HG03460 (cell line): ENCODE measurements around the gene PTPRO.
"Not testable (repeated sequence)": the region's sequence is repeated elsewhere in the genome, so short reads cannot be mapped to it uniquely, and the experiment has no call there.

Experiments used
- ATAC-seq: cut with Tn5 transposase; IDR thresholded peaks from one replicate; pipeline ENCODE4 v1.9.1; 2021; ENCODE audit not compliant: unreplicated experiment

PTPRO gene

DNA sequence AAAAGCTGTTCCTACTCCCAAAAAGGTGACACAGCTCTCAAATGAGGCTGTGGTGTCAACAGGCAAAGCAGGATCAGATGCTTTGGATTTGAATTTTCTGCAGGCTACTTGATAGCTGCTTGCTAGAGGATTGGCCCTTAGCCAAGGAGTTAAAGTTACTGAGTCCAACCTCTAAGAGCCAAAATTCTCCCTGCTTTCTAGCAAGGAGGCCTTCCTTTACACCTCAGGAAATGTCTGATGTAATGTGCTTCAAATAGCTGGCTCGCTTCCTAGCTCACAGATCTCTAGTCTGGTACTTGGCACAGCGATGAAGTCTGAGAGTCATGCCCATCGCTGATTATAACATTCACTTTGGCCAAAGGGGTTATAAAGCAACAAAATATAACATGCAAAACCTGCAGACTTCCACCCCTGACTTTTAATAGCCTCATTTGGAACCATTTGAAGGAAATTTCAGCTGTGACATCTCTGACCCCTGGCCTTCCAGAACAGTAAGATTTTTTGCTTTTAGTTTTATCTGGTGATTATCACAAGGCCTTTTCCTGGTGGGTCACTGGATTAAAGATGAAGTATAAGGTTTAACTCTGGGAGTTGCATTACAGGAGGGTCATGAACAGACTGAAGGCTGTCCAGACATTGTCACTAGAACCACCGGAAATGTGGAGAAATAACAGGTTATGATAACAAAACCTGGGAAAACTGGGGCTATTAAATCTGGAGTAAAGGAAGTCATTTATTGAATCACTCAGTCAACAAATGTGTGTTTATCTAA, 277.1 kb downstream of the PTPRO start:
- no peak for ATAC-seq

DNA sequence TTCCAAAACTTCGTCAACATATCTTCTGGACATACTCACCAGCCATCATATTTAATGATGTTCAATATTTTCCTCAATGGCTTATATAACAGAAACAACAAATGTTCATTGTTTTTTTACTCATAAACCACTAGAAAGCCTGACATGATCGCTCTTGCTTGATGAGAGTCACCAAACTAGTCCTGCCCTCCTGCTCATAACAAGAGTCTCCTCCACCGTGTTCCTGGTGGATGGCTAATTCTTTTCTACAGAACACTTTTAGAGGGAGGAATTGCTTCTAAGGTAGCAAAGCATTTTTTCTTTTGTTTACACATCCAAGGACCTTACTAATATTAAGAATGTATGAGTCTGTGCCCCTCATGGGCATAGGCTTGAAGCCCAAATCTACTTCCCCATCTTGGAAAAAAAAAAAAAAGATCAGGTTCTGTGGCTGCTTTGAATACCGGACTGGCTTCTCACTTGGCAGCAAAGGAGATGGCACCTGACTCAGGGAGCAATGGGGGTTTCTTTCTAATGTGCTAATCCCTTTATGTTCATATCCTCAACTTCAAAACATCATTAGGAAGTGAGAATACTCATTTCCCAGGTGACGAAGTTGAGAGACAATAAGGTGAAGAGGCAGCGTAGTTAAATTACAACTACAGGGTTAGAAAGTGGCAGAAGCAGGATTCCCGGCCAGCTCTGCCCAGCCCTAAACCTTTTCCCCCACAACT, 278.1 kb downstream of the PTPRO start:
- ATAC-seq: no peak

- ATAC-seq: no peak
Measured at GRCh38 chr12:15601210-15601800, 279.0 kb downstream of the PTPRO start.

- no peak for ATAC-seq
Measured at GRCh38 chr12:15602051-15602672, 279.9 kb downstream of the PTPRO start.

GRCh38 chr12:15603474-15604085, 281.3 kb downstream of the PTPRO start:
- no peak for ATAC-seq

DNA sequence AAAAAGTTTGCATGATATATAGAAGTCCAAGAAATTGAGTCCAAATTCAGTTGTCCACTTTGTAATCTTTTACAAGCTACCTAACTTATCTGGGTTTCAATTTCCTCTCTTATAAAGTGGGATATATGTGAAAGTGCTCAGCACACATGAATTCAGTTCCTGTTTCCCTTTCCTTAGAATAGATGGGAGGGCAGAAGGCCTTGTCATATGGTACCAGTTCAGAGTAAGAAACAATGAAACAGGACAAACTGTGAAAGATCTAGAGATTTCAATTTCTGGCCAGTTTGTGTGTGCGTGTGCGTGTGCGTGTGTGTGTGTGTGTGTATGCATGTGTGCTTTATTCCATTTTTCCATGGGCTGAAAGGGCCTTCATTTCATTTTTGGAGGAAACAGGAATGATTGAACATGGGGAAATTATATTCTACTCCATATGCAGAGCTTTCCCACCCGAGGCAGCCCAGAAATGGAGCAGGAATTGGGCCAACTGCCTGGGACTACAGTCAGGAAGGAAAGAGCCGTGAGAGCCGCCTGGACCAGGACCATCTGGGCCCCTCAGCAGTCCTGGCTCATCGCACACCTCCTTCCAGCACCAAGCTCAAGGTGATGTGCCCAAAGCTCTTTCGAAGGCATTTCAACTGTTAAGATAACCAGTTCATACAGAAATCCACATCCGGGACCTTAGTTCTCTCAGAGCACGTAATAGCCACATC, 283.7 kb downstream of the PTPRO start:
- ATAC-seq: no peak

DNA sequence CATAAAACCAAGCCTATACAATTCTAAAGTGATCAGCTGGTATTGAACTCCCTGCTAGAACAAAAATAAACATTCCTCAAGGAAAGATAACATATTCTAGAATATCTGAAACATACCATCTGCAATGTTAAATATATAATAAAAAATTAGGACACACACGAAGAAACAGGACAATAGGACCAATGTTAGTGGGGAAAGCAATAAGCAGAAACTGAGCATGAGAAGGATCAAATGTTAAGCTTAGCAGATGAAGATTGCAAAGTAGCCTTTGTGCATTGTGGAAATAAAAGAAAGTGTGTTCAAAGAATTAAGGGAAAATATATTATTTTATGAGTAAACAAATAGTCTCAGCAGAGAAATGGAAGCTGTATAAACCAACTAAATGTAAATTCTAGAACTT, 286.1 kb downstream of the PTPRO start:
- no peak for ATAC-seq

DNA sequence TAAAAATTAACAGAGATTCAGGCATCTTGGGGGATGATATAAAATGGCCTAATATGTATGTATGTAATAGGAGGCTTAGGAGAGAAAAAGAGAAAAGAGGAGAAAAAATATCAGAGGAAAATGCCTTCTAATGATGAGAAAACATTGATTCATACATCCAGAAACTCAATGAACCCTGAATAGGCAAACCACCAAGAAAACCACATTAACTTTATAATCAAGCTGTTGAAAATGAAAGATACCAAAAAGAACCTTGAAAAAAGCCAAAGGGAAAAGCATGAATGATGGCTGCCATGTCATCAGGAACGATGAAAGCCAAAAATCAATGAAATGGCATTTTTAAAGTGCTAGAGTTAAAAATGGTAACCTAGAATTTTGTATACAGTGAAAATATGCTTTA, 286.6 kb downstream of the PTPRO start:
- ATAC-seq: no peak

DNA sequence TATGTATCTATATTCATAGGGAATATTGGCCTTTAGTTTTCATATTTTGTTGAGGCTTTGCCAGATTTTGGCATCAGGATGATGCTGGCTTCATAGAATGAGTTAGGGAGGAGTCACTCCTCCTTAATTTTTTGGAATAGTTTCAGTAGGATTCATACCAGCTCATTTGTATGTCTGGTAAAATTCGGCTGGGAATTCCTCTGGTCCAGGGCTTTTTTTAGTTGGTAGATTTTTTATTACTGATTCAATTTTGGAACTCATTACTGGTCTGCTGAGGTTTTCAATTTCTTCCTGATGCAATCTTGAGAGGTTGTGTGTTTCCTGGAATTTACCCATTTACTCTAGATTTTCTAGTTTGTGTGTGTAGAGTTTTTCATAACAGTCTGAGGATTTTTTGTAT, 291.7 kb downstream of the PTPRO start:
- ATAC-seq: no peak

DNA sequence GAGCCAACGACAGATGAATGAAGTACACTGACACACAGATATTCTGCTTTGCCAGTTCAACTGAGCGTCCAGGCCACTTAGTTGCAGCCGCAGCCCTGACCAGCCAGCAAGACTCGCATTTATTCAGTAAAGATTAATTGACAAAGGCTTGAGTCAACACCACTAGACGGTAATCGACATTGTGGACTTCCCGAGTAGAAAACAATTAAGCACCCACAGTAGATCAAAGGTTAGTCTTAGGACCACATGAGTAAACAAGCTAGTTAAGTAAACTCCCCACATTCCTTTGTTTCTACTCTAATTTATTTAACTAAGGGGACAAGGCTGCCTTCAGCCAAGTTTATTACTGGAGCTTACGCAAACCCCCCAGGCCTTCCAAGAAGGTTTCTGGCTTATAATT, 294.2 kb downstream of the PTPRO start:
- not testable (repeated sequence) for ATAC-seq

GRCh38 chr12:15620741-15621539, 298.6 kb downstream of the PTPRO start:
- no peak for ATAC-seq

DNA sequence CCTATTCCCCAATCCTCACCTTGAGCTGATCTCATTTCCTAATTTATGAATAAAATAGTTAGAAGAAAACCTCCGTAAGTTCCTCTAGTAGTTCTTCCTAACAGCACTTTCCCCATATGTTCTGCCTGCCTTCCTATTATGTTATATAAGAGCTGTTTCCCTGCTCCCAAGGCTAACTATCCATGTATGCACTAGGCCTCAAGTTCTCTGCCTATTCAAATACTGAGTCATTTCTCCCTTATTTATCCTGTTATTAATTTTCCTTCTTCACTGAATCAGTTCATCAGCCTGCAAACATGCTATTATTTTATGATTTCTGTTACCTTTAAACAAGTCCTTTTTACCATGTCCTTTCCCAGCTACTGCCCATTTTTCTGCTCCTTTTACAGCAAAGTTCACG, 302.8 kb downstream of the PTPRO start:
- ATAC-seq: no peak

DNA sequence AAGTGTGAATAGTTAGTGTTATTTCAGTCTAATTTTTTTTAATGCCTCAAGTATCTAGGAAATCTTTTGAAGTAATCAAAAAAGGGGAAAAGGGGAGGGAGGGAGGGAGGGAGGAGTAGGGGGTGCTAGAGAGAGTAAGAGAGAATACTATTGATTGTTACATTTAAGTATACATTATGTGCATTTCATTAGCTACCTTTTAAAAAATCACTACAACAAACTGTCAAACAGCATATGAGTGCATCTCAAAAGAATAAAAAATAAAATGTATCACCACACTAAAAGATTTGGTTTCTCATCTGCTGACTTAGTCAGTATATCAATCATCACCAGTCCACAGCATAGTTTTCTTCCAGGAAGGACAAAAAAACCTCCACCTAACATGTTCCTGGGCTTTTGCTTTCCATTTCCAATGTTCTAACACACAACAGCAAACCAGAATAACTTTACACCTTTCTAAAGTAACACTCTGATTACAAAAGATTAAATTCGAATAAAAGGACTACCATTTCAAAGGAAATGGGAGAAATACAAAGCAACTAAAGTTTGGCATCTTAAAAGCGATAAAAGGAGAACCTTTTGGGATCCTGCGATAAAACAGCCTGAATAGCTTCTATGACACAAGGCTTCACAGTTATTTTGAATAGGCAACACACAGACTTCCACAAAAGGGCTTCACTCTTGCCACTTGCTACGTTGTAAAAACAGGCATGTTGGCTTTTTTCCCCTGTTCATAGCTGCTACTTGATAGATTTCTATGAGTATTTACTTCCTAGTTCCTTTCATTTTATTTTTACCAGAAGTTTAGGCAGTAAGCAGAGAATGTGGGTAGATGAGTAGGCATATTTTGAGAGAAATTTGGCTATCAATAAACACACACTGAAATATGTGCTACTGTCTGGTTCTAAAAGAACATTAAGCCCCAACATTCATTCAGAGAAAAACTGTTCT, 306.0 kb downstream of the PTPRO start:
- ATAC-seq: no peak

- no peak for ATAC-seq
Measured at GRCh38 chr12:15629108-15629507, 306.8 kb downstream of the PTPRO start.

DNA sequence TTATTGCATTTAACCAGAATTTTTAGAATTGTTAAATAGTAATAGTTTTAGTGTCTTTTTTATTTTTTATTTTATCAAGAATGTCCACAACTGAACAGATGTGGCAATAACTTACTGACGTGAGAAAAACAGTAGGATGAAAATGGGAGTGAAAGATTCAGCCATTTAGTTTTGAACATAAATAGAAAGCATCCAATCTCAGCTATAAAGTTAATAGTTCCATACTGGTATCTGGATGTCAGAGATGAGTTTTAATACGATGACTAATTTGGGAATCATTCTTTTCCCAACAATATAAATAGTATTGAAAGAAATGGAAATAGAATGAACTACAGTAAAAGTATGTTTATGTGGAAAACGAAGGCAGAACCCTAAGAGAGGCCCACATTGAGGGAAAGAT, 307.5 kb downstream of the PTPRO start:
- ATAC-seq: no peak

GRCh38 chr12:15631007-15631715, 308.9 kb downstream of the PTPRO start:
- no peak for ATAC-seq

DNA sequence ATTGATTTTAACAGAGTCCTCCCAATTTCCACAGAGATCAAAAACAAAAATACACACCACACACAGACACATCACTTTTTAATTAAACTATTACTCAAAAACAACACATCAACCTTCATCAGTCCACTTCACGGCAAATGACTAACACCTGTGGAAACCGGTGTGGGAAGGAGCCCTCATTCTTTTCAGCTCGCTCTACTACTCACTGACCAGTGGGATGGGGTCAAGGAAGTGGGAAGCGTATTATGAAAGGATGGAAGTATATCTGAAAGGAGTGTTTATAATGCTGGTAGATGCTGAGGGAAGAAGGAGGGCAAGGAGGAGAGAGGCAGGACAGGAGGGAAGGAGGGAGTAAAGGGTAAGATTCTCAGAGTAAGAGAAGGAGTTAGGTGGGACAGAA, 310.4 kb downstream of the PTPRO start:
- no peak for ATAC-seq

DNA sequence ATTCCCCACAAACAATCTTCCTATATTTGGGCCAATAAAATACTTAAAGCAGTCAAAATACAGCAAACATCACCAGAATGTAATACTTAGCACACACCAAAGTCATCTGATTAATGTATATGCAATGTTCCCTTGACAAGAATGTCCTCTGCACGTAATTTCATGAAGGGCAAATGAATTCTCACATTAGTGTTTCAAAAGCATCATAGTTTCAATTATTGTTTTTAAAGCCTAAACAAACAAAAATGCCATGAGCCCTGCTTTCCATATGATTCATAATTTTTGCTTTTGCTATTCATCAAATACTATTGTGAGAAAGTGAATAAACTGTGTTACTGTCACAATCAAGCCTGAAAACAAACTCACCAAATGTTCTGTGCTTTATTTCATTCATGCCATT, 310.9 kb downstream of the PTPRO start:
- ATAC-seq: no peak
